ENCODE results near the gene BICD2. TPM values are rescaled to one million over a fixed set of nuclear protein-coding genes. Genes with fewer than 3 reads are reported as not detected.

Gene BICD2
- total RNA-seq, 1 experiment from 2014 or later = 30.1 TPM

DNA sequence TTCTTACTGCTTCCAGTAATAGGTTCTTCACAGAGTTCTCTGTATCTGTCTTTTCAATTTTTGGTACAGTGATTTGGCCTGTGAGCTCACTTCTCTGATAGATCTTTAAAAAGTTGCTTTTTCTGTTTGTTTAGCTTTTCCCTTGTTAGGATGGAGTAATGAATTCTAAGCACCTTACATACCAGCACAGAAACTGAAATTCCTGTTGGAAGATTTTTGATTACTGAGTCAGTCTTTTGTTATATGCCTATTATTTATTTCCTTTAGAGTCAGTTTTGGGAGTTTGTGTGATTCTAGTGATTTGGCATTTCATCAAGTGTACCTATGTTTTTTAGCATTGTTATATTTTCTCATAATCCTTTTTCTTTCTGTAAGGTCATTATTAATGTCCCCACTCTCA lies 57.1 kb downstream of the BICD2 start:
- no peak for DNase-seq (ENCODE audit: low read depth)
- in situ Hi-C loops (cut with HindIII; ENCODE audit: low pct_unique_long_range_greater_than_20kb, low sequenced_read_pairs) = no loop called here

GRCh38 chr9:92706218-92706940 lies 58.3 kb downstream of the BICD2 start:
- in situ Hi-C loops (cut with HindIII; ENCODE audit: low pct_unique_long_range_greater_than_20kb, low sequenced_read_pairs) = no loop called here

GRCh38 chr9:92704528-92704927 lies 60.1 kb downstream of the BICD2 start:
- DNase-seq (ENCODE audit: low read depth) = no peak
- in situ Hi-C loops (cut with HindIII; ENCODE audit: low pct_unique_long_range_greater_than_20kb, low sequenced_read_pairs) = no loop called here

More at GRCh38 chr9:92706218-92706940, 58.3 kb downstream of the BICD2 start:
- no peak for DNase-seq (ENCODE audit: low read depth)

- in situ Hi-C loops (cut with HindIII; ENCODE audit: low pct_unique_long_range_greater_than_20kb, low sequenced_read_pairs) = no loop called here
These were observed 68.0 kb downstream of the BICD2 start for GRCh38 chr9:92696619-92697018.

DNA sequence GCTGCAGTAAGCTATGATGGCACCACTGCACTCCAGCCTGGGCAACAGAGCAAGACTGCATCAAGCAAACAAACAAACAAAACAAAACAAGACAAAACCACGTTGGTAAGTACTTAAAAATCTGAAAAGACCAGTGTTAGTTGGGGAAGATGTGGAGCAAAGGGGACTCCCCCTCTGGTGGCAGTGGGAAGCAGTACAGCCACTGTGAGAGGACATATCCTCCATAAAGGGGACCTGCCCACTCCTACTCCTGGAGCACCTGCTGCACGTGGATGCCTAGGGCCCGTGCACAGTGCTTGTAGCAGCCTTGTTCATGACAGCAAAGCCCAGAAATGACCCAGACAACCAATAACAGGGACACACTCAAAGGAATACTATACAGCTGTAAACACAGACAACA lies 77.7 kb downstream of the BICD2 start:
- DNase-seq (ENCODE audit: low read depth) = no peak
- in situ Hi-C loops (cut with HindIII; ENCODE audit: low pct_unique_long_range_greater_than_20kb, low sequenced_read_pairs) = no loop called here

More at GRCh38 chr9:92696619-92697018, 68.0 kb downstream of the BICD2 start:
- no peak for DNase-seq (ENCODE audit: low read depth)

DNA sequence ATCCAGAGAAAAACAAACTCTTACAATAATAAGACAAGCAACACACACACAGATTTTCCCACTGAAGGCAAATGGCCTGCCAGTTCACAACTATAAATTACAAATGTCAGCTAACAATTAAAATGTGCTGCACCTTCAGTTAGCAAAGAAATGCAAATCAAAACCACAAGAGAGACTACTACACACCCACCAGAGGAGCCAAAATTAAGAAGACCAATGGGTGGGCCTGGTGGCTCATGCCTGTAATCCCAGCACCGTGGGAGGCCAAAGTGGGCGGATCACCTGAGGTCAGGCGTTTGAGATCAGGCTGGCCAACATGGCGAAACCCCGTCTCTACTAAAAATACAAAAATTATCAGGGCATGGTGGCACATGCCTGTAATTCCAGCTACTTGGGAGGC lies 79.6 kb downstream of the BICD2 start:
- in situ Hi-C loops (cut with HindIII; ENCODE audit: low pct_unique_long_range_greater_than_20kb, low sequenced_read_pairs) = no loop called here
- DNase-seq (ENCODE audit: low read depth) = no peak

DNA sequence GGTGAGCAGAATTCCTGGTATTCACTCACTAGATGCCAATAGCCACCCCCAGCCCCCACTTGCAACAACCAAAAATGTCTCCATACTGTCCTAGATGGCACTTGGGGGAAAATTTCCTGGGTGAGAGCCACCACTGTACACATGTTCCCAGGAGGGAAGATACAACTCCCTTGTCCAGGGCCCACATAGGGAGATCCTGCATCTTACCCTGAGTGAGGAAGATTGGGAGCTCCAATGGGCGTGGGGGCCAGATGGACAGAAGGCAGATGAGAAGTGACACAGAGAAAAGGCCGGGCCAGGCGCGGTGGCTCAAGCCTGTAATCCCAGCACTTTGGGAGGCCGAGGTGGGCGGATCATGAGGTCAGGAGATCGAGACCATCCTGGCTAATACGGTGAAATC lies 82.4 kb downstream of the BICD2 start:
- in situ Hi-C loops (cut with HindIII; ENCODE audit: low pct_unique_long_range_greater_than_20kb, low sequenced_read_pairs) = no loop called here
- no peak for DNase-seq (ENCODE audit: low read depth)

GRCh38 chr9:92680166-92681119 lies 84.2 kb downstream of the BICD2 start:
- no peak for DNase-seq (ENCODE audit: low read depth)
- in situ Hi-C loops (cut with HindIII; ENCODE audit: low pct_unique_long_range_greater_than_20kb, low sequenced_read_pairs) = no loop called here

DNA sequence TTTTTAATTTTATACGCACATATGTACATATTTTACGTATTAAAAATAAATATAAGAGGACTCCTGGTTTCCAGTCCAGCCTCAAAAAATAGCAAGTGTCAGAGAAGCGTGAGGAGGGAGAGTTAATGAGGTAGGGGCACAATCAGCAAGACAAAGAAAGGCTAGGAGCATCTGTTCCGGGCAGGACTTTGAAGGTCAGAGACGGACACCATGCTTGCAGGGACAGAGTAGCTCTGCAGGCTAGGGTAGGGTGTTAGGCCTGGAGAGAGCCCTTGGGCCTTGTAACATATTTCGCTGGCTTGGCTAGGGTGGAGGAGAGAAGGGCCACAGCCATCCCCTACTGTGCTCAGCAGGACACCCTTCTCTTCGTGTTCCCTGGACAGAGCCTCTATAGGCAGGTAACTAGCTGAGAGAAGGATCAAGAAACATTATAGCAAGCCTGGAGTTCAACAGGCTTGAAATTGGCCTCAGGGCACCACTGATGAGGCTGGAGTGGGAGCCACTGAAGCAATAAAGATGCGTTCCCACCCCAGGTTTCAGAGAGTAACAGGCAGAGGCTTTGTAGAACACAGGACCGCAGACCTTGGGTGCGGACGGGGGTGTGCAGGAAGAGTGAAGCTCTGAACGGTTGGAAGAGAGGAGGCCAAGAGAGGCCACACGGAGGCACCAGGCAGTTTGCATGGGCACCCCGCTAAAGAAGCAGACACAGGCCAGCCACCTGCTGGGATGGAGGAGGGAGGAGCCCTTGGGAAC lies 85.0 kb downstream of the BICD2 start:
- in situ Hi-C loops (cut with HindIII; ENCODE audit: low pct_unique_long_range_greater_than_20kb, low sequenced_read_pairs) = no loop called here
- no peak for DNase-seq (ENCODE audit: low read depth)

DNA sequence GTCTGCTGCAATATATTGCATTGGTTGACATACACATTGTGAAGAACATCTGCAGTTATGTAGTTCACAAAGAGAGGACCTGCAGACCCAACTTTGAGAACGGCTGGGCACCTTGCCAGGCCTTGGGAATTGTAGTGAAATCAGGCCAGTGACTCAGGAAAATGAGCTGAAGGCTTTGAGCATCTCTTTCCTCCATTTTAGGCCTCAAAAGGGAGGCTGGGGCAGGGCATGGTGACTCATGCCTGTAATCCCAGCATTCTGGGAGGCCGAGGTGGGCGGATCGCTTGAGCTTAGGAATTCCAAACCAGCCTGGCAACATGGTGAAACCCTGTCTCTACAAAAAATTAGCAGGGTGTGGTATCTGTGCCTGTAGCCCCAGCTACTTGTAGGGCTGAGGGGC lies 93.3 kb downstream of the BICD2 start:
- in situ Hi-C loops (cut with HindIII; ENCODE audit: low pct_unique_long_range_greater_than_20kb, low sequenced_read_pairs) = no loop called here
- DNase-seq (ENCODE audit: low read depth) = peak; percentile 72

- in situ Hi-C loops (cut with HindIII; ENCODE audit: low pct_unique_long_range_greater_than_20kb, low sequenced_read_pairs) = no loop called here
These were observed 94.5 kb downstream of the BICD2 start, which contains the start of gene IPPK for GRCh38 chr9:92669890-92670708. Gene IPPK (minus strand): TSS chr9:92670131. CDS start chr9:92669988, 143 bp downstream.

DNA sequence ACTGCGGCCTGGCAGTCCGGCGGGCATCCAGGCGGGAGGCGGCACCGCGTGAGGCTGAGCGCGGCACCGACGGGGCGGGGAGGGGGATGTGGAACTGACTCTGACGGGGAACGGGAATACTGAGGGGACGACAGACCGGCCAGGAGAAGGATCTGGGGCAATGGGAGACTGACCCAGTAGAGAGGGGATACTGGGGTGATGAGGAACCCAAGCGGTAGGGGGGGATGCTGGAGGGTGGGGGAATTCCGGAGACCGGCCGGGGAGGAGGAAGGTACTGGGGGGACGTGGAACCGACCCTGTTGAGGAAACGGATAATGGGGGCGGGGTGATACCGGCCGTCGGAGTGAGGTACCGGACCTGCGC lies 95.1 kb downstream of the BICD2 start:
- no peak for DNase-seq (ENCODE audit: low read depth)
- in situ Hi-C loops (cut with HindIII; ENCODE audit: low pct_unique_long_range_greater_than_20kb, low sequenced_read_pairs) = no loop called here

More at GRCh38 chr9:92669890-92670708, 94.5 kb downstream of the BICD2 start, which contains the start of gene IPPK:
- peak; percentile 96 for DNase-seq (ENCODE audit: low read depth)

GRCh38 chr9:92668746-92669526 lies 95.7 kb downstream of the BICD2 start:
- peak; percentile 41 for DNase-seq (ENCODE audit: low read depth)
- in situ Hi-C loops (cut with HindIII; ENCODE audit: low pct_unique_long_range_greater_than_20kb, low sequenced_read_pairs) = no loop called here

GRCh38 chr9:92666912-92667532 lies 97.6 kb downstream of the BICD2 start:
- no peak for DNase-seq (ENCODE audit: low read depth)
- in situ Hi-C loops (cut with HindIII; ENCODE audit: low pct_unique_long_range_greater_than_20kb, low sequenced_read_pairs) = no loop called here

GRCh38 chr9:92666236-92666635 lies 98.4 kb downstream of the BICD2 start:
- no peak for DNase-seq (ENCODE audit: low read depth)
- in situ Hi-C loops (cut with HindIII; ENCODE audit: low pct_unique_long_range_greater_than_20kb, low sequenced_read_pairs) = no loop called here

DNA sequence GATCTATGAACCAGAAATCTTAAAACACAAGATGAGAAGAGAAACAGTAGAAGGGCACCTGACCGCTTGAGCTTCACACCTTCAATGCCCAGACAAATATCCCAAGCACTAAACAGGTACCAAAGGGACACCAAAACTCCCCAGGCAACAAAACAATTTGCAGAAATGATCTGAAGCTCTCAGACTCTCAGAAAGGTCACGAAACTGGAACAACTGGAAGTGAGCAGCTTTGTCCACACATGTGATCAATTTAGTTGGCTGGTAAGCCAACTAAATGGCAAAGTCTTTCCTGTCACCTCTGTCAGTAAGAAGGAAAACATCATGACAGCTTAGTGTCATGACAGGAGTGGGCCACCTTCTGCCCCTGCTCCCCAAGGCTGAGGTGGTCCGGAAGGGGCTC lies 98.8 kb downstream of the BICD2 start:
- in situ Hi-C loops (cut with HindIII; ENCODE audit: low pct_unique_long_range_greater_than_20kb, low sequenced_read_pairs) = no loop called here
- DNase-seq (ENCODE audit: low read depth) = no peak

Measured in Caki2 (cell line).